ENCODE data around the gene CROCC2.

CROCC2 gene

GRCh38 chr2:241003369-241003768 lies 97.2 kb downstream of the CROCC2 start:
- H3K4me3 ChIP-seq (ENCODE audit: low read depth, low read length): no peak overlapping the region
- no peak for DNase-seq (ENCODE audit: low read depth)
- TF ChIP-seq CTCF (IDR thresholded peaks at IDR 0.05; ENCODE audit: control insufficient read depth, extremely low read depth, insufficient read depth): no peak

DNA sequence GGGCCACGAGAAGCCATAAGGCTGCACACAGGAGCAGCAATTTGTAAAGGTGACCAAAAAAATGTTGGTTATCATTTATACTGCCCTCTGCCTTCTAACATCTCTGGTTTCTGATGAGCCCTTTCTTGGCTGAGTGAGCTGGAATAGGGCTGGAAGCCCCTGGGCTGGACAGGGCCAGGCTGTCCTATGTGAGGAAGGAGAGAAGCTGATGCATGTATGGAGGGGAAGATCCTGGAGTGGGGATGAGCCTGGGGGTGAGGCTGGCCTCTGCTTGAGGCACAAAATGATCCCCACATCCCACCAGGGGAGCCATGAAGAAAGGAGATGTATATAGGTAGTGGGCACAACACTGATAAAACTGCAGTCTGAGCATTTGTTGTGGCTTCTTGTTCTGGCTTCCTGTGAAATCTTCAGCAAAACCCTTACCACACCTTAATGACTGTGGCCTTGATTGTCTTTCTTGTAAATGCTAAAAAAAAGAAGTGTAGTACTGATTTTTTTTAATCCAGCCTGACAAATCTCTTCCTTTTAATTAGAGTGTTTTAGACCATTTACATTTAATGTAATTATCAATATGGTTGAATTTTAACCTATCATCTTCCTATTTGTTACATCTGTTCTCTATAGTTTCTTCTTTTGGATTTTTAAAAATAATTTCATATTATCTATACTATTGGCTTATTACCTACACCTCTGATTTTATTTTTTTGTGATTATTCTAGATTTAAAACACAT lies 97.9 kb downstream of the CROCC2 start:
- no peak for DNase-seq (ENCODE audit: low read depth)
- no peak for TF ChIP-seq CTCF (IDR thresholded peaks at IDR 0.05; ENCODE audit: control insufficient read depth, extremely low read depth, insufficient read depth)
- H3K4me3 ChIP-seq (ENCODE audit: low read depth, low read length): no peak overlapping the region

GRCh38 chr2:241005569-241005968 lies 99.4 kb downstream of the CROCC2 start:
- H3K4me3 ChIP-seq (ENCODE audit: low read depth, low read length): no peak overlapping the region
- DNase-seq (ENCODE audit: low read depth): no peak
- TF ChIP-seq CTCF (IDR thresholded peaks at IDR 0.05; ENCODE audit: control insufficient read depth, extremely low read depth, insufficient read depth): no peak

GRCh38 chr2:241006412-241006811 lies 100.3 kb downstream of the CROCC2 start:
- no peak for TF ChIP-seq CTCF (IDR thresholded peaks at IDR 0.05; ENCODE audit: control insufficient read depth, extremely low read depth, insufficient read depth)
- no peak for DNase-seq (ENCODE audit: low read depth)
- H3K4me3 ChIP-seq (ENCODE audit: low read depth, low read length): no peak overlapping the region

DNA sequence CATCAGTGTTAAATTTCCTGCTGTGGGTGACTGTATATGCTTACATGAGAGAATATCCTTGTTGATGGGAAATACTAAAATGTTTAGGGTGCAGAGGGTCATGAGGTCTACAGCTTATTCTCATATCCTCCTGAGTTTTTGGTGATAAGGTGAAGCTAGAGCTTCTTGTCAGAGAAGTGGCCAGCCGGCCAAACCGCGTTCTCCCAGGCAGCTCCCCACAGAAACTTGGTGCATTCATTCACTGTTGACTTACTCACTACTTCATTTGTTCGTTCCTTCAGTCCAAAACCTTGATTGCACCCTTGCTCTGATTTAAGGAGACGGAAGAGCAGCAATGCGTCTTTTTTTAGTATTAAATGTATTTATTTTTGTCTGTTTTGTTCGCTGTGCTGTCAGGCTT lies 101.0 kb downstream of the CROCC2 start:
- TF ChIP-seq CTCF (IDR thresholded peaks at IDR 0.05; ENCODE audit: control insufficient read depth, extremely low read depth, insufficient read depth): no peak
- no peak for DNase-seq (ENCODE audit: low read depth)
- H3K4me3 ChIP-seq (ENCODE audit: low read depth, low read length): no peak overlapping the region

GRCh38 chr2:241007880-241008710 lies 102.0 kb downstream of the CROCC2 start:
- DNase-seq (ENCODE audit: low read depth): no peak
- TF ChIP-seq CTCF (IDR thresholded peaks at IDR 0.05; ENCODE audit: control insufficient read depth, extremely low read depth, insufficient read depth): no peak
- H3K4me3 ChIP-seq (ENCODE audit: low read depth, low read length): no peak overlapping the region

Measured in LNCaP clone FGC (cell line).